ENCODE measurements around the gene SGCD.

DNA sequence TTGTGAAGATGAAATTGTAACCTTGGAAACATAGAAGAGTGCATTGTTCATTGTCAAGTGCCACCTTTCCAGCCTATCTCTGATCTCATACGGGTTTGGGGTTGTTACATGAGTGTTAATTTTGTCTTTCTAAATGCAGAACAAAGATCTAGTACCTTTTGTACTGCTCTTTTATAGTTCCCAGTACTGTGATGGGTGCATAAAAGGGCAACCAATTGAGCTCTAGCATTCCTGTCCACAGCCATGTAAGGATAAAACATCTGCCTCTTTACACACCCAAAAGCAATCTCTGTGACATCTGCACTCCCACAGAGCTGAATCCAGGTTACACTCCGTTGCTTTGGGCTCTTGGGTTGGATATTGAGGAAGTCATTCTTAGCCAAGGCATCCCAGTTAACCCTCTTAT lies 255.2 kb downstream of the SGCD start:
- TF ChIP-seq, protein P1, sequence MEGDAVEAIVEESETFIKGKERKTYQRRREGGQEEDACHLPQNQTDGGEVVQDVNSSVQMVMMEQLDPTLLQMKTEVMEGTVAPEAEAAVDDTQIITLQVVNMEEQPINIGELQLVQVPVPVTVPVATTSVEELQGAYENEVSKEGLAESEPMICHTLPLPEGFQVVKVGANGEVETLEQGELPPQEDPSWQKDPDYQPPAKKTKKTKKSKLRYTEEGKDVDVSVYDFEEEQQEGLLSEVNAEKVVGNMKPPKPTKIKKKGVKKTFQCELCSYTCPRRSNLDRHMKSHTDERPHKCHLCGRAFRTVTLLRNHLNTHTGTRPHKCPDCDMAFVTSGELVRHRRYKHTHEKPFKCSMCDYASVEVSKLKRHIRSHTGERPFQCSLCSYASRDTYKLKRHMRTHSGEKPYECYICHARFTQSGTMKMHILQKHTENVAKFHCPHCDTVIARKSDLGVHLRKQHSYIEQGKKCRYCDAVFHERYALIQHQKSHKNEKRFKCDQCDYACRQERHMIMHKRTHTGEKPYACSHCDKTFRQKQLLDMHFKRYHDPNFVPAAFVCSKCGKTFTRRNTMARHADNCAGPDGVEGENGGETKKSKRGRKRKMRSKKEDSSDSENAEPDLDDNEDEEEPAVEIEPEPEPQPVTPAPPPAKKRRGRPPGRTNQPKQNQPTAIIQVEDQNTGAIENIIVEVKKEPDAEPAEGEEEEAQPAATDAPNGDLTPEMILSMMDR (conservative IDR thresholded peaks at IDR 0.05 in 1 of 2, IDR thresholded peaks at IDR 0.05 in 1 of 2; ENCODE audit: extremely low read depth in 1 of 2, insufficient read depth in 1 of 2, low read depth in 1 of 2, low read length in 2 of 2) = no peak
- TF ChIP-seq EZH2 (IDR thresholded peaks at IDR 0.05; ENCODE audit: borderline replicate concordance, low read length) = no peak

Data from mammary epithelial cell (primary cell).